ENCODE results near the gene BAHD1.
A peak's percentile ranks its signal among the peaks of the same experiment; 100 is the strongest.

BAHD1 gene

DNA sequence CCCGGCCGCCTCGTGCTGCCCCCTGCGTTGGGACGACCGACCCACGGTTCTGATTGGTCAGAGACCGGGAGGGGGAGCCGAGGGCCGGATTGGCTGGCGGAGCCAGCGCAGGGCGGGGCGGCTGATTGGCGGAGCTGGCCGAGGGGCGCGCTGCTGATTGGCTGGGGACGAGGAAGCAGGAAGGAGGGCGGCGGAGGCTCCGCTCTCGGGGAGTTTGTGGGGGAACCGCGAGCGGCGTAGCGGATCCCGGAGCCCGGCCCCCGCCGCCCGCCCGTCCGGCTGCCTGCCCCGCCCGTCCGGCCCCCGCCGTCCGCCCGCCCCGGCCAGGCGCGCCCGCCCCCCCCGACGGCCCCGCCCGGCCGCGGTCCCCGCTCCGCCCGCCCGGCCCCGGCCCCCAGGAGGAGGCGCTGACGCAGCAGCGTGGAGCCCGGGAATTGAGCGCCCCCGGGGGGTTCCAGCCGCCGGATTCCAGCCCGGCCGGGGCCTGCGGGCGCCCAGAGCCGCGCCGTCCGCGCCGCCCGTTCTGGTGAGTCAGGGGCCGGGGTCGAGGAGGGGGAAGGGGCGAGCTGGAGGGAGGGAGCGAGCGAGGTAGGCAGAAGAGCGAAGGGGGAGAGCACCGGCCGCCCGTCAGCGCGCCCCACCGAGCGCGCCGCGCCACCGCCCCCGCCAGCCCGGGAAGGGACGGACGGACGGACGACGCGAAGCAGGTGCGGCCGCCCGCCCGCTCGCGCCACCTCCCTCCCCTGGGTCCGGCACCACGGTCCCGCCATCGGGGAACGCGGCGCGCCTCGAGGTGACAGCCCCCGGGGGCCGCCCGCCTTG is at the start of gene BAHD1:
Gene BAHD1 (plus strand): TSS at position 211 of the 822 bp plus-strand sequence. CDS start 17,512 bp downstream, outside the sequence.
- peak; percentile 96 to 97 for DNase-seq (ENCODE audit: extremely low read depth in 1 of 2, low read depth in 1 of 2)

GRCh38 chr15:40392986-40393948 is 47.5 kb upstream of the BAHD1 start:
- no peak for DNase-seq (ENCODE audit: extremely low read depth in 1 of 2, low read depth in 1 of 2)

GRCh38 chr15:40397688-40398412 is 42.9 kb upstream of the BAHD1 start:
- DNase-seq (ENCODE audit: extremely low read depth in 1 of 2, low read depth in 1 of 2): no peak

DNA sequence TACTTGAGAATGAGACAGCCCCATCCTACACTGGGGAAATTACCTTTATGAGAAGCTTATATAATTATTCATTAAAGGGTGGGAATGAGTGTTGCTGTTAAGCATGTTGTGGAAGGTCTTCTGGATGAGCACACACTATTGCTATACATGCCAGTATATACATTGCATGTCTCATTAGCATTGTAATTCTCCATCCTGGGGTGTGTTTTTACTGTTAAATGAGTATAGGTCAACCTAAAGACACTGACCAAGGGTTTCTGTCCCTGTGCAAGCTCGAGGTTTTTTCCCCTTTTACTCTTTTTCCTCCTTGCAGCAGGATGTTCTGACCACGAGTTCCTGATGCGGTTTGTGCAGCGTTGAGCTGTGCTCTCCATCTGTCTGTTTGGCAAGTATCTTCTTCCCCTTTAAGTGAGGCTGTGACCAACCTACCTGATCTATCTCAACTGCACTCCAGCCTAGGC is 42.3 kb upstream of the BAHD1 start:
- no peak for DNase-seq (ENCODE audit: extremely low read depth in 1 of 2, low read depth in 1 of 2)

DNA sequence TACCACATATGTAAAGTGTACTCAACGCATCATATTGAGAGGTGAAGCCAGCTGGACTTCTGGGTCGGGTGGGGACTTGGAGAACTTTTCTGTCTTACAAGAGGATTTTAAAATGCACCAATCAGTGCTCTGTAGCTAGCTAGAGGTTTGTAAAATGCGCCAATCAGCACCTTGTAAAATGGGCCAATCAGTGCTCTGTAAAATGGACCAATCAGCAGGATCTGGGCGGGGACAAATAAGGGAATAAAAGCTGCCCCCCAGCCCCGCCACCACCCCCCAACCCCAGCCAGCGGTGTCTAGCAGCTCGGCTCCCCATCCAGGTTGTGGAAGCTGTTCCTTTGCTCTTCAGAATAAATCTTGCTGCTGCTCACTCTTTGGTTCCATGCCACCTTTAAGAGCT is 41.4 kb upstream of the BAHD1 start:
- DNase-seq (ENCODE audit: extremely low read depth in 1 of 2, low read depth in 1 of 2): no peak

- DNase-seq (ENCODE audit: extremely low read depth in 1 of 2, low read depth in 1 of 2): peak; percentile 90 to 92
Observed at GRCh38 chr15:40405501-40406381, 35.0 kb upstream of the BAHD1 start, which contains the start of gene IVD. Gene IVD (plus strand): TSS chr15:40405795. CDS start chr15:40405828, 33 bp downstream.

- DNase-seq (ENCODE audit: extremely low read depth in 1 of 2, low read depth in 1 of 2): no peak
Observed at GRCh38 chr15:40407330-40407990, 33.3 kb upstream of the BAHD1 start.

- DNase-seq (ENCODE audit: extremely low read depth in 1 of 2, low read depth in 1 of 2): no peak
Observed at GRCh38 chr15:40409366-40409765, 31.4 kb upstream of the BAHD1 start.

DNA sequence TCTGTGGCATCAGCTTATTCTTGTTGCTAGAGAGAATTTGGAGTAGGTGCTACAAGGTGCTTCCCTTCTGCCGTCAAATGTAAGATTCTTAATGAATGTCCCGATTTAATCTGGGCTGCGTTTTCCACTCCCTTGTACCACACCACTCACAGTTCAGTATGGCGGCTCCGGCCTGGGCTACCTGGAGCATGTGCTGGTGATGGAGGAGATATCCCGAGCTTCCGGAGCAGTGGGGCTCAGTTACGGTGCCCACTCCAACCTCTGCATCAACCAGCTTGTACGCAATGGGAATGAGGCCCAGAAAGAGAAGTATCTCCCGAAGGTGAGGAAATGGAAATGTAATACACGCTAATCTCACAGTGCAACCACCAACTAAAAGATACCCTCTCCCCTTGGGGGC is 30.3 kb upstream of the BAHD1 start:
- no peak for DNase-seq (ENCODE audit: extremely low read depth in 1 of 2, low read depth in 1 of 2)

DNA sequence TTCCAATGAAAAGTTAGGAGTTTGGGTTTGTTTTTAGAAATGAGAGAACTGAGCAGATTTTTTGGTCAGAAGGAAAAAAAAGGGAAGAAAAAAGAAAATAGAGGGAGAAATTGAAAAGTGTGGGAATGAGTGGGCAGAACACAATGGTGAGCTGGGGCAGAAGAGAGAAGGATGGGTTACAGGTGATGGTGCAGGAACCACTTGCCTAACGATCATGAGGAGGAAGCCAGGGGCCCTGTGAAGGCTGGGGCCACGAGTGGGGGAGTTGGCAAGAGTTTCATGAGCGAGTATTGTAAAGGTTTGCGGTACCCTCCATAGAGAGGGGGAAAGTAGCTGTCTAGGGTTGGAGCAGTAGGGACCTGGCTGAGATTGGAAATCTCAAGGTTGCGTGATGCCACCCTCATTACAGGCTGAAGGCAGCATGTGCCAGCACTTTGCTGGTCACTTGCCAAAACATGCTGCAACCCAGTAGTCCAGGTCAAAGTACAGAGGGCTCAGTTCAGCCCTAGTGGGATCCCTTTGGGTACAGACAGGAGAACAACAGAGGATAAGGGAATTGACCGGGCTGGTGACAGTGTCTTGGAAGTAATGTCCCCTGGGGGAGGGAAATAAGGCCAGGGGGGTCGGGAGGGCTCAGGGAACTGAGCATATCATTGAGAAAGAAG is 28.5 kb upstream of the BAHD1 start:
- no peak for DNase-seq (ENCODE audit: extremely low read depth in 1 of 2, low read depth in 1 of 2)

DNA sequence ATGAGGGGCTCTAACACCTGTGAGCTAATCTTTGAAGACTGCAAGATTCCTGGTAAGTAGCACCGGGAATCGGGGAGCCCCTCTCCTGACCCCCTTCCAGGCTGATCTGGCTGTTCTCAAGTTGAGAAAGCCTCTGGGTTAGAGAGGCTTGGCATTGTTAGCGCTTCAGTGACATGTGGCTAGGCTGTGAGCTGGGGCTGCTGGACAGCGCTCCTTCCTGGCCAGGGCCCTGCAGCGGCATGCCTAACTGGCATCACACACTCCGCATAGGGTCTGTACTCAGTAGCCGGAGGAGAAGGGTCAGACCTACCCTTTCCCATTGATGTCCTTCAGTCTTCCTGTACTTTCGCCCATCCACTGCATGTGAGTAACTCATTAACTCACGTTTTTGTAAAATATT is 27.7 kb upstream of the BAHD1 start:
- DNase-seq (ENCODE audit: extremely low read depth in 1 of 2, low read depth in 1 of 2): no peak

DNA sequence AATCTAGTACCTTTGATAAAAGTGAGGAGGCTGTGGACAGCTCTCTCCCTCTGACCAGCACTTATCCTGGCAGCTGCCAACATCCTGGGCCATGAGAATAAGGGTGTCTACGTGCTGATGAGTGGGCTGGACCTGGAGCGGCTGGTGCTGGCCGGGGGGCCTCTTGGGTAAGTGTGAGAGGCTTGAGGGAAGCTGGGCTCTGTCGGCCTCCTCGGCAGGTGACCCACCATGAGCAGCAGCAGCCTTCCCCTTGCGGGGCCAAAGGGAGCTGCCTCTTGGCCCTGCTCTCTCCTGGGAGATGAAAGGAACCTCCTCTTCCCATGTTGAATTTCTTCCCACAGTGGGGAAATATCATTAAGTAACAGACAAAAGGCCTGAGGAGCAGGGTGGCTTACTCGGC is 25.9 kb upstream of the BAHD1 start:
- no peak for DNase-seq (ENCODE audit: extremely low read depth in 1 of 2, low read depth in 1 of 2)

- no peak for DNase-seq (ENCODE audit: extremely low read depth in 1 of 2, low read depth in 1 of 2)
Observed at GRCh38 chr15:40415226-40415625, 25.5 kb upstream of the BAHD1 start.

DNA sequence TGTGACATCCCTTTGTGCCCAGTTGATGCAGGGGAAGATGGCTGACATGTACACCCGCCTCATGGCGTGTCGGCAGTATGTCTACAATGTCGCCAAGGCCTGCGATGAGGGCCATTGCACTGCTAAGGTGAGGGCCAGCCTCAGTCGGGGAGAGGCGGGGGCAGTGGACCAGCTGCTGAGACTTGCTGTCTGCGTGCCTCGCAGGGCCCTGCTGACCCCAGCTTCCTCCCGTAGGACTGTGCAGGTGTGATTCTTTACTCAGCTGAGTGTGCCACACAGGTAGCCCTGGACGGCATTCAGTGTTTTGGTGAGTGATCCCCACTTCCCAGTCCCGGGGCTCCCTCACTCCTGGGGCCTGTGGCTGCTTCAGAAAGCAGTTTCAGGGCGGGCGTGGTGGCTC is 24.7 kb upstream of the BAHD1 start:
- DNase-seq (ENCODE audit: extremely low read depth in 1 of 2, low read depth in 1 of 2): no peak

DNA sequence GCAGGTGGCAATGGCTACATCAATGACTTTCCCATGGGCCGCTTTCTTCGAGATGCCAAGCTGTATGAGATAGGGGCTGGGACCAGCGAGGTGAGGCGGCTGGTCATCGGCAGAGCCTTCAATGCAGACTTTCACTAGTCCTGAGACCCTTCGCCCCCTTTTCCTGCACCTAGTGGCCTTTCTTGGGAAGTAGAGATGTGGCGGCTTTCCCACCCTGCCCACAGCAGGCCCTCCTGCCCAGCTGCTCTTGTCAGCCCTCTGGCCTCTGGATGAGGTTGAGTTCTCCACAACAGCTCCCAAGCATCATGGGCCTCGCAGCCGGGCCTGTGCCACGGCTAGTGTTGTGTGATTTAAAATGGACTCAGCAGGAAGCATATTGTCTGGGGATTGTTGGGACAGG is 22.6 kb upstream of the BAHD1 start:
- DNase-seq (ENCODE audit: extremely low read depth in 1 of 2, low read depth in 1 of 2): no peak

GRCh38 chr15:40420071-40420713 is 20.6 kb upstream of the BAHD1 start:
- no peak for DNase-seq (ENCODE audit: extremely low read depth in 1 of 2, low read depth in 1 of 2)

DNA sequence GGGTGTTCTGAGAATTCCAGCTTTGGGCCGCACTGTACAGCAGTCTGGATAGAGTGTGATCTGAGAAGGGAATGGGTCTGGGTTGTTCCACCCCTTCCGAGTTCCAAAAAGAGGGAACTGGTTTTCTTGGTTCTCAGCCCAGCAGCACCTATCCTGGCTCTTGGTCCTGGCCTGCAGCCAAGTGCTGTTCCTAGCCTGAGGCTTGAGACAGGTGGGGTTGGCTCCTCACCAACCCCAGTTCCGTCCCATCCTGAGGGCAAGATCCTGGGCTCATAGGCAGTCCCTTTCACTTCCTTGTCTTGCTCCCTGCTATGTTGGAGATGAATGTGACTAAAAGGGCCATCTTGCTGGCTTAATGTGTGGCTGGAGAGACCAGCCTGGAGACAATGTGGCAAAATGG is 20.0 kb upstream of the BAHD1 start:
- DNase-seq (ENCODE audit: extremely low read depth in 1 of 2, low read depth in 1 of 2): no peak
